Sigmoid colon (tissue), 3 donors: ENCODE results near the gene HPF1.

Experiments
- CTCF ChIP-seq, 4 experiments: fragments of 450-650 bp in 3 of 4; fragments of 200-600 bp in 1 of 4; IDR thresholded peaks; one replicate each; pipeline ENCODE4 v1.5.1; 2016 to 2019; ENCODE audit warnings: antibody characterized with exemption in 4 of 4, mild to moderate bottlenecking in 3 of 4, moderate library complexity in 2 of 4
- POLR2A ChIP-seq, 2 donors: fragments of 450-650 bp; IDR thresholded peaks; one replicate each; pipeline ENCODE4 v1.6.1; 2016; ENCODE audit warnings: antibody characterized with exemption in 2 of 2, mild to moderate bottlenecking in 2 of 2, moderate library complexity in 2 of 2

GRCh38 chr4:169730564-169730963 lies 27.2 kb downstream of the HPF1 start:
- TF ChIP-seq CTCF (IDR thresholded peaks at IDR 0.05), result no peak
- TF ChIP-seq POLR2A (IDR thresholded peaks at IDR 0.05), result no peak
